SK-N-SH (cell line): ENCODE results near the gene TMPRSS13. TPM values are rescaled to one million over a fixed set of nuclear protein-coding genes. Genes with fewer than 3 reads are reported as not detected.

ENCODE experiments used
- CTCF ChIA-PET: fragments of 300-600, 350-600 bp; formaldehyde crosslinking; extraction: SDS; loops from one replicate; lab custom pipeline; 2021; lab: Yijun Ruan, JAX
- POLR2A ChIA-PET: fragments of 350-600 bp; sonication (Branson Sonifier 250); formaldehyde crosslinking; extraction: SDS; loops from one replicate; lab custom pipeline; 2020; ENCODE audit warnings: antibody characterized with exemption, inconsistent platforms; lab: Yijun Ruan, JAX
- DNase-seq: peaks from one replicate; pipeline ENCODE4 v3.0.0; 2012
- H2AFZ ChIP-seq: fragments of 200-600 bp; sonication (generic); 2 replicates; pipeline ENCODE4 v1.8.1; 2016; ENCODE audit warnings: antibody characterized with exemption, mild to moderate bottlenecking, low read depth
- H3F3A ChIP-seq: fragments of 200-600 bp; sonication (generic); replicated peaks from 2 replicates; pipeline ENCODE3; 2016; ENCODE audit warnings: antibody characterized with exemption, mild to moderate bottlenecking; ENCODE audit not compliant: insufficient read depth
- H3K27ac ChIP-seq, 2 experiments: fragments of 200-500 bp in 1 of 2; fragments of 200-600 bp in 1 of 2; sonication (Bioruptor generic) in 1 of 2; sonication (generic), shearing (Covaris generic) in 1 of 2; 2 replicates each; pipeline versions ENCODE4 v1.5.1 to v1.6.1; 2014 to 2016; ENCODE audit warnings: low read depth in 2 of 2, inconsistent platforms in 1 of 2, low read length in 1 of 2, mild to moderate bottlenecking in 1 of 2, mixed read lengths in 1 of 2
- H3K27me3 ChIP-seq: fragments of 200-600 bp; sonication (generic), shearing (Covaris generic); 2 replicates; pipeline ENCODE4 v1.6.1; 2016; ENCODE audit warnings: mixed run types; ENCODE audit not compliant: insufficient read depth
- H3K36me3 ChIP-seq, 2 experiments: fragments of 200-500 bp in 1 of 2; fragments of 200-600 bp in 1 of 2; sonication (Bioruptor generic) in 1 of 2; sonication (generic) in 1 of 2; replicated peaks in 1 of 2; 2 replicates each; pipeline versions ENCODE3 to v1.5.1; 2014 to 2016; ENCODE audit warnings: low read length in 1 of 2, mild to moderate bottlenecking in 1 of 2; ENCODE audit not compliant: insufficient read depth in 2 of 2, control insufficient read depth in 1 of 2
- H3K4me1 ChIP-seq, 2 experiments: fragments of 200-500 bp in 1 of 2; fragments of 200-600 bp in 1 of 2; sonication (Bioruptor generic) in 1 of 2; sonication (generic), shearing (Covaris generic) in 1 of 2; 2 replicates each; pipeline versions ENCODE4 v1.5.1 to v1.6.1; 2014 to 2016; ENCODE audit warnings: low read depth in 1 of 2, low read length in 1 of 2, mixed run types in 1 of 2; ENCODE audit not compliant: insufficient read depth in 2 of 2, control insufficient read depth in 1 of 2
- H3K4me2 ChIP-seq: fragments of 200-600 bp; sonication (generic), shearing (Covaris generic); 2 replicates; pipeline ENCODE4 v1.6.1; 2017; ENCODE audit warnings: mixed run types
- H3K4me3 ChIP-seq, 2 experiments: fragments of 200-500 bp in 1 of 2; fragments of 200-600 bp in 1 of 2; sonication (Bioruptor generic) in 1 of 2; sonication (generic), shearing (Covaris generic) in 1 of 2; 2 replicates each; pipeline versions ENCODE4 v1.5.1 to v1.8.1; 2014 to 2016; ENCODE audit warnings: low read depth in 2 of 2, inconsistent platforms in 1 of 2, low read length in 1 of 2, mild to moderate bottlenecking in 1 of 2, mixed read lengths in 1 of 2, moderate library complexity in 1 of 2
- H3K79me2 ChIP-seq: fragments of 200-600 bp; sonication (generic); 2 replicates; pipeline ENCODE4 v1.8.1; 2017; ENCODE audit warnings: mild to moderate bottlenecking; ENCODE audit not compliant: insufficient read depth
- H3K9ac ChIP-seq: fragments of 200-600 bp; sonication (generic); 2 replicates; pipeline ENCODE4 v1.6.1; 2017; ENCODE audit warnings: mixed run types
- H3K9me2 ChIP-seq: fragments of 200-600 bp; sonication (generic); 2 replicates; pipeline ENCODE4 v1.6.1; 2017; ENCODE audit warnings: mixed run types
- H3K9me3 ChIP-seq: fragments of 200-600 bp; sonication (generic); 2 replicates; pipeline ENCODE4 v1.6.1; 2017; ENCODE audit warnings: mixed run types, mild to moderate bottlenecking, moderate library complexity
- H4K20me1 ChIP-seq: fragments of 200-600 bp; sonication (generic); 2 replicates; pipeline ENCODE4 v1.6.1; 2017; ENCODE audit warnings: mild to moderate bottlenecking, mixed run types; ENCODE audit not compliant: insufficient read depth
- ELF1 ChIP-seq: IDR thresholded peaks from 2 replicates; pipeline ENCODE4 v1.4.0; 2012
- FOSL2 ChIP-seq: IDR thresholded peaks from 2 replicates; pipeline ENCODE4 v1.4.0; 2012; ENCODE audit warnings: low read depth, mild to moderate bottlenecking, moderate library complexity, borderline replicate concordance
- FOXM1 ChIP-seq: IDR thresholded peaks from 2 replicates; pipeline ENCODE4 v1.4.0; 2012; ENCODE audit warnings: low read depth, mild to moderate bottlenecking
- MEF2A ChIP-seq: IDR thresholded peaks from 2 replicates; pipeline ENCODE4 v1.4.0; 2012; ENCODE audit warnings: low read depth, borderline replicate concordance
- POLR2AphosphoS5 ChIP-seq: IDR thresholded peaks from 2 replicates; pipeline ENCODE4 v1.6.1; 2012; ENCODE audit warnings: low read depth, low read length
- TCF12 ChIP-seq: IDR thresholded peaks from 2 replicates; pipeline ENCODE4 v1.4.0; 2012
- WGBS: methylation state at CpG from one replicate; pipeline ENCODE4 v1.1.6; 2017; ENCODE audit warnings: low lambda C conversion rate; 5-methylcytosine and 5-hydroxymethylcytosine counted together
- polyA plus RNA-seq, 3 experiments: library from polyadenylated mRNA; depleted of rRNA; stranded (reverse); fragments of >200 nt; gene quantifications; 2 replicates each; pipeline ENCODE4 v1.2.3, GENCODE V29; 2012
- TF ChIP-seq, protein P1 (sequence below): IDR thresholded peaks from 2 replicates; pipeline ENCODE4 v1.6.1; 2012; ENCODE audit warnings: mild to moderate bottlenecking, low read depth, low read length, moderate library complexity

Gene TMPRSS13
- polyA plus RNA-seq, 1 of the 3 experiments (the other 2 are of a cell fraction): not detected

- TF ChIP-seq, protein P1, sequence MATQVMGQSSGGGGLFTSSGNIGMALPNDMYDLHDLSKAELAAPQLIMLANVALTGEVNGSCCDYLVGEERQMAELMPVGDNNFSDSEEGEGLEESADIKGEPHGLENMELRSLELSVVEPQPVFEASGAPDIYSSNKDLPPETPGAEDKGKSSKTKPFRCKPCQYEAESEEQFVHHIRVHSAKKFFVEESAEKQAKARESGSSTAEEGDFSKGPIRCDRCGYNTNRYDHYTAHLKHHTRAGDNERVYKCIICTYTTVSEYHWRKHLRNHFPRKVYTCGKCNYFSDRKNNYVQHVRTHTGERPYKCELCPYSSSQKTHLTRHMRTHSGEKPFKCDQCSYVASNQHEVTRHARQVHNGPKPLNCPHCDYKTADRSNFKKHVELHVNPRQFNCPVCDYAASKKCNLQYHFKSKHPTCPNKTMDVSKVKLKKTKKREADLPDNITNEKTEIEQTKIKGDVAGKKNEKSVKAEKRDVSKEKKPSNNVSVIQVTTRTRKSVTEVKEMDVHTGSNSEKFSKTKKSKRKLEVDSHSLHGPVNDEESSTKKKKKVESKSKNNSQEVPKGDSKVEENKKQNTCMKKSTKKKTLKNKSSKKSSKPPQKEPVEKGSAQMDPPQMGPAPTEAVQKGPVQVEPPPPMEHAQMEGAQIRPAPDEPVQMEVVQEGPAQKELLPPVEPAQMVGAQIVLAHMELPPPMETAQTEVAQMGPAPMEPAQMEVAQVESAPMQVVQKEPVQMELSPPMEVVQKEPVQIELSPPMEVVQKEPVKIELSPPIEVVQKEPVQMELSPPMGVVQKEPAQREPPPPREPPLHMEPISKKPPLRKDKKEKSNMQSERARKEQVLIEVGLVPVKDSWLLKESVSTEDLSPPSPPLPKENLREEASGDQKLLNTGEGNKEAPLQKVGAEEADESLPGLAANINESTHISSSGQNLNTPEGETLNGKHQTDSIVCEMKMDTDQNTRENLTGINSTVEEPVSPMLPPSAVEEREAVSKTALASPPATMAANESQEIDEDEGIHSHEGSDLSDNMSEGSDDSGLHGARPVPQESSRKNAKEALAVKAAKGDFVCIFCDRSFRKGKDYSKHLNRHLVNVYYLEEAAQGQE: no peak
- TF ChIP-seq FOXM1: no peak
- TF ChIP-seq MEF2A: no peak
These were observed 2.2 kb upstream of the TMPRSS13 start (continued) for GRCh38 chr11:117931331-117931950.

GRCh38 chr11:117930668-117931330 lies 1.6 kb upstream of the TMPRSS13 start:
- no peaks in the 10 kb centered on the region for H3K79me2 ChIP-seq
- no peaks in the 10 kb centered on the region for H3F3A ChIP-seq
- H2AFZ ChIP-seq: no peak overlapping the region
- no peak for DNase-seq
- no peaks in the 10 kb centered on the region for H4K20me1 ChIP-seq
- POLR2A ChIA-PET: no interaction called here
- TF ChIP-seq ELF1 (no peak), FOSL2 (no peak), TCF12 (no peak), POLR2AphosphoS5 (no peak)
- TF ChIP-seq, protein P1: no peak
- no peaks in the 10 kb centered on the region for H3K9me3 ChIP-seq
- CTCF ChIA-PET: interaction anchor here (0.8 to 13.7 kb wide), 4 partner anchors 16 to 241 kb away, joined by 4 to 129 read pairs (median 11); no protein-coding TSS in a partner anchor
- H3K4me3 ChIP-seq: no peak overlapping the region
- H3K4me2 ChIP-seq: no peak overlapping the region
- no peak overlapping the region for H3K27ac ChIP-seq
- no peak overlapping the region for H3K9ac ChIP-seq
- no peaks in the 10 kb centered on the region for H3K9me2 ChIP-seq
- peaks cover 0 to 5% of the 10 kb centered on the region in 2 experiments; a peak in 1 of 4 replicates for H3K4me1 ChIP-seq
- H3K36me3 ChIP-seq: no peaks in the 10 kb centered on the region
- WGBS: 55% methylated on average over 9 of the region's 9 CpGs
- H3K27me3 ChIP-seq: peaks cover 7% of the 10 kb centered on the region; the same call in 1 of the 2 replicates
